Activated CD8-positive, alpha-beta memory T cell treated with anti-CD3 and anti-CD28 coated beads for 1 hour (primary cell): Measurements from ENCODE around the gene TMEM143.

ENCODE experiments used
- DNase-seq, 2 donors: peaks; one replicate each; pipeline ENCODE4 v3.0.0-alpha.2; 2020; ENCODE audit warnings: low read depth in 1 of 2; ENCODE audit errors: extremely low read depth in 1 of 2

The TMEM143 gene

GRCh38 chr19:48361912-48362311, 1.8 kb downstream of the TMEM143 start:
- no peak for DNase-seq

GRCh38 chr19:48359123-48359522, 4.6 kb downstream of the TMEM143 start:
- no peak for DNase-seq

GRCh38 chr19:48355365-48355954, 8.3 kb downstream of the TMEM143 start:
- no peak for DNase-seq

- DNase-seq: no peak
Observed at GRCh38 chr19:48354332-48354992, 9.3 kb downstream of the TMEM143 start.

- DNase-seq: no peak
Observed at GRCh38 chr19:48353677-48354076, 10.1 kb downstream of the TMEM143 start.

DNA sequence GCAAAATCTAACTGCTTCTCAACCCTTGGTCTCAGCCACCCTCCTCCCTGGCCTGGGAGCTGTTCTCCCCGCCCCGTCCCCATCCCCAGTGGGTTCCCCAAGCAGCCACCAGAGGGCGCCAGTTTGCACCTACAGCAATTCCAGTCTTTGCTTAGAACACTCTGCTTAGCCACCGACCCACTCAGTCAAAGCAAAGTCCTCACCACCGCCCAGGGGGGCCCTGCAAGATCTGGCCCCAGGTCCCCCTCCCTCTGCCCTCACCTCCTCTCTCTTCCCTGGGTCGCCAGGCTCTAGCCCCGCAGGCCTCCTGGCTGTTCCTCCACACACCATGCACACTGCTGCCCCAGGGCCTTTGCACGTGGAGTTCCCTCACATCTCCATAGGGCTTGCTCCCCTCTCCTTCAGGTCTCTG, 12.4 kb downstream of the TMEM143 start:
- peak in 1 of 2 donors; percentile 66 for DNase-seq

GRCh38 chr19:48350856-48351255, 12.9 kb downstream of the TMEM143 start:
- DNase-seq: no peak

DNA sequence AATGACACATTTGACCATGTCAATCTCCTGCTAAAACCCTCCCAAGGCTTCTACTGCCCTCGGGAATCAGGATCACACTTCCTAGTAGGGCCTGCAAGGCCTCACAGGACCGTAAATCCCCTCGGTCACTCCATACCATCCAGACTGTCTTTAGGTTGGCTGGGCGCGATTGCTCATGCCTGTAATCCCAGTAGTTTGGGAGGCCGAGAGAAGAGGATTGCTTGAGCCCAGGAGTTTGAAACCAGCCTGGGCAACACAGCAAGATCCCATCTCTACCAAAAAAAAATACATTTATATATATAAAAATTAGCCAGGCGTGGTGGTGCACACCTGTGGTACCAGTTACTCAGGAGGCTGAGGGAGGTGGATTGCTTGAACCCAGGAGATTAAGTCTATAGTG, 15.0 kb downstream of the TMEM143 start:
- no peak for DNase-seq

DNA sequence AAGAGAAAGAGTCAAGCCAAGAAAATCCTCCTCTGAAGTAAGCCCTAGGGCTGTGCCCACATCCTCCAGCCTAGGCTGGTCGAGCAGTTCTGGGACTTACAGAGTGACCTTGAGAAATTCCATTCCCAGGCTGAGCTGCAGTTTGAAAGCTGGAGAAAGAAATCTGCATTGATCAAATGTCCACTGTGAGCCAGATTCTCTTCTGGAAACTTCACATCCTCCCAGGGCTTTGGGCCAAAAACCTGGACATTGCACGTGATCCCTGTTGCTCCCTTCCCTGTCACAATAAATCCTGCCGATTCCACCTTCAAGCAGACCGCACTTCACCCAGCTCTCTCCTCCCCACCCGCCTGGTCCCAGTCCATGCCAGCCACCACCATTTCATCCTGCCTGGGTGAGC, 15.7 kb downstream of the TMEM143 start:
- no peak for DNase-seq

DNA sequence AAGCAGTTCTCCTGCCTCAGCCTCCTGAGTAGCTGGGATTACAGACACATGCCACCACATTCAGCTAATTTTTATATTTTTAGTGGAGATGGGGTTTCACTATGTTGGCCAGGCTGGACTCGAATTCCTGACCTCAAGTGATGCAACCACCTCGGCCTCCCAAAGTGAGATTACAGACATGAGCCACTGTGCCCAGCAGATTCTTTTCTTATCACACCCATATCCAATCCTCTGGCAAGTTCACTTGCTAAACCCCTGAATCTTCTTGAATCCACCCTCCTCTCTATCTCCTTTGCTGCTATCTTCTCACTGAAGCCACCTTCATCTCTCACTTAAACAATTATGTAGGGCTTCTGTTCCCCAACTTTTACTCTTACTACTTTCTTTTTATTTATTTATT, 17.5 kb downstream of the TMEM143 start:
- DNase-seq: no peak

GRCh38 chr19:48344892-48345291, 18.8 kb downstream of the TMEM143 start:
- no peak for DNase-seq

DNA sequence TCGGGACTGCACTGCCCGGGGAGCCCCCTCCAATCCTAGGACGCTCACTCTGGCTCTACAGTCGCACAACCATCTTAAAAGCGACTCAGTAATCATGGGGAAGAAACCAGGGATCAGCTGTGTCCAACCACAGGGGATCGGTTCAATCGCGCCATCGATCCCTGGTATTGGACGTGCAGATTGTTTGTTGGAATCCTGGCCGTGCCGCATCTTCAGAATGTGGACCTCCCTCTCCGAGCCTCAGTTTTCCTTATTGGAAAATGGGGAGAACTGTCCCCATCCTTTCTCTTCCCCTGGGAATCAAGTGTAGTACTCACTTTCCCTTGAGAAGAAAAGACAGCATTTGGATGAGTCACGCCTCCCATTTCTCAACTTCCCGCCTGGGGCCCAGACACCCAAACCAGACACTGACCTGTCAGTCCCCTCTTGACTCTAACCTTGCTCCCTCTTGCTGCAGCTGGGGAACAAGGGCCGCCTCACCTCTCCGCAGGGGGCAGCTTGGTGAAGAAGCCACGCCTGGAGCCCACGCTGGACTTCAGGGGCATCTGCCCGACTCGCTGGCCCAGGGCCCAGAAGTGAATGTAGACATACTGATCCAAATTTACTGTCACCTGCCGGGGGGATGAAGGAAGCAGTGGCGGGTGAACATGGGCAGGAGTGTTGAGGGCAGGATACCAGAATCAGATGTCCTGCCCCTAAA, 20.7 kb downstream of the TMEM143 start:
- no peak for DNase-seq

DNA sequence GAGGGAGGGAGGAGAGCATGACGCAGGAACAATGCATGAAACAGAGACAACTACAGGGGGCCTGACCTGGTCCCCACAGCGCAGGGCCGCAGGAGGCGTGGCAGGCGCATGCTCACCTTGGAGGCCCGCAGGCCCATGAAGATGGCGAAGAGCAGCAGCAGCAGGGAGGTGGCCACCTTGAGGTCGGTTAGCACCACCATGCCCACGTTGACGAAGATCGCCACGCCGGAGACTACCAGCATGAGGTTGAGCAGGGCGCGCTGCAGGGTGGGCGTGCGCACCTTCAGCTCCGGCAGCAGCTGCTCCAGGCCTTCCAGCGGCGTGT, 21.4 kb downstream of the TMEM143 start:
- no peak for DNase-seq

- DNase-seq: no peak
Observed at GRCh38 chr19:48341515-48342413, 22.0 kb downstream of the TMEM143 start.

DNA sequence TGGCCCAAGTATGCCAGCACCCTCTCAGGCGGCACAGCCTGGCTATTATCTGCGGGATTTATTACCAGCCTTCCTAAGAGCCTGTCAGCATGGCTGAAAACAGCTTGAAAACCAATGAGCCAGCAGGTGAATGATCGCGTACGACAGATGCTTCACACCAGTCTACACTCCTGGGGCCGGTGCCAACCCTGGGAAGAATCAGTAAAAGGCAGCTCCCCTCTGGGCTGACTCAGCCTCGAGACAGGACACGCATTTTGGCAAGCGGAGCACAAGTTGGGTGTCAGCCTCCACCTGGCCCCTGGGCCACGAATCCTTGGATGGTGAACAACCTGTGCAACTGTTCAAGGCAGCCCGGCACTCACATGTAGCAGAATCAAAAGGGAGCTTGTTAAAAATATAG, 22.7 kb downstream of the TMEM143 start:
- no peak for DNase-seq

GRCh38 chr19:48338802-48339503, 24.8 kb downstream of the TMEM143 start:
- DNase-seq: no peak

GRCh38 chr19:48338253-48338755, 25.4 kb downstream of the TMEM143 start:
- DNase-seq: no peak

- DNase-seq: peak; percentile 83 to 91
Observed at GRCh38 chr19:48333467-48334384, 30.0 kb downstream of the TMEM143 start.

- DNase-seq: peak; percentile 87 to 94
Observed at GRCh38 chr19:48332662-48333466, 30.9 kb downstream of the TMEM143 start.
